ENCODE measurements around the gene MYLK4.

The MYLK4 gene

DNA sequence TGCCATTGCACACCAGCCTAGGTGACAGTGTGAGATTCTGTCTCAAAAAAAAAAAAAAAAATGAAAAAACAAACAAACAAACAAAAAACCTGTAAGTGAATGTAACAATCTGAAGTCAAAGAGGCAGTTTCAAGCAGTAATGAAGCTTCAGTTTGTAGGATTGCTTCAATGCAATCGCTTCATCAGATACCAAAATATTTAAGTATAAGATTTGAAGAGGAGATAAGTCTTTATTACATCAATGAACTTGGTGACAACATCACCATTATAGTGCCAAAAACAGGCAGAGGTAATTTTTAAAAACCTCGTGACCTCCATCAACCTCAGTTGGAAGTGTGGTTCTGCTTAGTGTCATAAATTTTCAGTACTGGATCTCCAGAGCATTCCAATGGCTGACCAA is 74.7 kb downstream of the MYLK4 start:
- TF ChIP-seq, protein P1, sequence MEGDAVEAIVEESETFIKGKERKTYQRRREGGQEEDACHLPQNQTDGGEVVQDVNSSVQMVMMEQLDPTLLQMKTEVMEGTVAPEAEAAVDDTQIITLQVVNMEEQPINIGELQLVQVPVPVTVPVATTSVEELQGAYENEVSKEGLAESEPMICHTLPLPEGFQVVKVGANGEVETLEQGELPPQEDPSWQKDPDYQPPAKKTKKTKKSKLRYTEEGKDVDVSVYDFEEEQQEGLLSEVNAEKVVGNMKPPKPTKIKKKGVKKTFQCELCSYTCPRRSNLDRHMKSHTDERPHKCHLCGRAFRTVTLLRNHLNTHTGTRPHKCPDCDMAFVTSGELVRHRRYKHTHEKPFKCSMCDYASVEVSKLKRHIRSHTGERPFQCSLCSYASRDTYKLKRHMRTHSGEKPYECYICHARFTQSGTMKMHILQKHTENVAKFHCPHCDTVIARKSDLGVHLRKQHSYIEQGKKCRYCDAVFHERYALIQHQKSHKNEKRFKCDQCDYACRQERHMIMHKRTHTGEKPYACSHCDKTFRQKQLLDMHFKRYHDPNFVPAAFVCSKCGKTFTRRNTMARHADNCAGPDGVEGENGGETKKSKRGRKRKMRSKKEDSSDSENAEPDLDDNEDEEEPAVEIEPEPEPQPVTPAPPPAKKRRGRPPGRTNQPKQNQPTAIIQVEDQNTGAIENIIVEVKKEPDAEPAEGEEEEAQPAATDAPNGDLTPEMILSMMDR (IDR thresholded peaks at IDR 0.05), result no peak
- TF ChIP-seq ZFX (IDR thresholded peaks at IDR 0.05; ENCODE audit: borderline replicate concordance), result no peak
- no peak overlapping the region for H3K27ac ChIP-seq

DNA sequence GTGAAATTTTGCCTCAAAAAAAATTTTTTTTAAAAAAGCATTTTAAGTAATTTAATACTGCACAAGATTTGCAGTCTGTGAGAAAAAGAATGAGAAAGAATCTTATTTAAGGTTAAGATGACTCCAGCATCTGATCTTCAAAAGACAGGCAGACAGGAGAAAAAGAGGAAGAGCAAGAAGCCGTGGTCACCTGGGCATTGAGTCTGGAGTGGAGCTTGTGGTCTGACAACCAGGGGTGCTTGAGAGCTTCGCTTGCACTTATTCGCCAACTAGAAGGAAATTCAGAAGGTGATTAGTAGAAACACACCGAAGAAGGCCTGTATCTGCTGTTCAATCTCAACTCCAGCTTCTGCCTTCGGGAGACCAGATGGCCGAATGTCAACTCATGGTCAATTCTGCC is 75.9 kb downstream of the MYLK4 start:
- H3K27ac ChIP-seq, result no peak overlapping the region
- TF ChIP-seq ZFX (IDR thresholded peaks at IDR 0.05; ENCODE audit: borderline replicate concordance), result no peak
- TF ChIP-seq, protein P1 (IDR thresholded peaks at IDR 0.05), result no peak

DNA sequence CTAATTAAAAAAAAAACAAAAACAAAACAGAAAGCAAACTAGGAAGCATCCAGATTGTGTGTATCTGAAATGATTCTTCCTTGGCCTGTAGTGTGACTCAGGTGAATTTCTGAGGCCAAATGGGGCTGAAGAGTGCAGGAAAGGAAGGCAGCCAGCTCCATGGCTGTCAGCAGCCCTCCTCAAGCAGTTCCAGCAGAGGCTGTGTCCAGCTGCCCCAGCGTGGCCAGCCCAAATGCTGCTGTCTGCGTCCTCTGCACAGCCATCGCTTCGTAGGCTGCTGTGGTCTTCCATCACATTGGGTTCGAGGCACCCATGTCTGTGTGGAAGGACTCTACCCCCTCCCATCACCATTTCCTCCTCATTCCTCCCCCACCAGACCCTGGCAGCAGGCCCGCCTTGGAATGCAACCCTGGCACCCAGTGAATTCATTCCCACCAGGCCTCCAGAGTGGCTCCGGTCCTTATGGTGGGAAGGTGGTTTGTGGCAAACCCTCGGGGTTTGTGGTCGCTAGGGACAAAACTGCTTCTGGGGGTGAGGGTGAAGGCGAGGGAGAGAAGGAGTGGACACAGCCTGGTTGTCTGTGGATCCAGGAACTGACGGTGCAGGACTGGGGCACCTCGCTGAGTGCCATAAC is 81.5 kb downstream of the MYLK4 start:
- no peak for TF ChIP-seq ZFX (IDR thresholded peaks at IDR 0.05; ENCODE audit: borderline replicate concordance)
- TF ChIP-seq, protein P1 (IDR thresholded peaks at IDR 0.05), result no peak
- H3K27ac ChIP-seq, result no peak overlapping the region

DNA sequence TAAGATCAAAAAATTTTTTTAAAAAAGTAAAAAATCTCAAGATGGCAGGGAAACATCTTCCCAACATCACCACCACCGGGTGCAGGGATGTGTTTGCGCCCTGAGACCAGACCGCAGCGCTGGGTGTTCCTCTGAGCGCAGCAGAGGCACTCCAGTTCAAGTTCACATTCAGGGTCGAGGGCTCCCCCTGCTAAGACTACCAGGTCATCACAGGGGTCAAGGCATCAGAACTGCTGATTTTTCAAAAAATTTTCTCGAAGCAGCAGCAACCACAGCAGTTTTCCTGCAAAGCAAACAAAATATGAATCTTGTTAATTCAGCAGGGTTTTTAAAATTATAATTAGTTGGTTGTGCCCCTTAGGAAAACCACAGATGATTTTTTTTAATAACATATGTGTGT is 83.1 kb downstream of the MYLK4 start:
- no peak for TF ChIP-seq ZFX (IDR thresholded peaks at IDR 0.05; ENCODE audit: borderline replicate concordance)
- H3K27ac ChIP-seq, result no peak overlapping the region

DNA sequence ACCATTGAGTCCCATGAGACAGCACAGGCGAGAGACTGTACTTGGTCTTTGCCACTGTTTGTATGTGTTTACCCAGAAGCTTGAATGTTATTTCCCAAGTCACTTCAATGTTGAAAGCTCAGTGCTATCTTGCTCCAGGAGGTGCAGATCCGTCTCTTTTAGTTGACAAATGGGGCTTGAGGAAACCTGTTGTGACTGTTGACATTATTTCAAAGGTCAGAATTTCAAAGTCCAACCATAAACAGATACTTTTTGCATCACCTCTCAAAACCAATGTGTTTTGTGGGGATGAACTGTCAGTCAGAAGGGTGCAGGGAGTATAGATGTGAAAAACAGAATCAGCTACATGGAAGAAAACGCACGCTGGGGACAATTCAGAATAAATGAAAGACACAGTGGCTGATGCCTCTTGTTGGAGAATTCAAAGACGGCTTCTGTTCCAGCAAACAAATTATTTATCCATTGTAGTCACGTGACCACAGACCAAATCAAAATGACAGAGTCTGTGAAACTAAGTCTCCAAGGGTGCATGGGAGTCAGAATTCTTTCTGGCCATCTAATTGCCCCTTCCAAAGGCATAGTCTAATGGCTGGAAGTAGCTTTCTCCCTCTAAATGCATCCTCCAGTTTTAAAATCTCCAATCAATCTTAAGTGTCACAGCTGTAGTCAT is 83.7 kb downstream of the MYLK4 start:
- H3K27ac ChIP-seq, result no peak overlapping the region
- TF ChIP-seq, protein P1 (IDR thresholded peaks at IDR 0.05), result no peak
- no peak for TF ChIP-seq ZFX (IDR thresholded peaks at IDR 0.05; ENCODE audit: borderline replicate concordance)

DNA sequence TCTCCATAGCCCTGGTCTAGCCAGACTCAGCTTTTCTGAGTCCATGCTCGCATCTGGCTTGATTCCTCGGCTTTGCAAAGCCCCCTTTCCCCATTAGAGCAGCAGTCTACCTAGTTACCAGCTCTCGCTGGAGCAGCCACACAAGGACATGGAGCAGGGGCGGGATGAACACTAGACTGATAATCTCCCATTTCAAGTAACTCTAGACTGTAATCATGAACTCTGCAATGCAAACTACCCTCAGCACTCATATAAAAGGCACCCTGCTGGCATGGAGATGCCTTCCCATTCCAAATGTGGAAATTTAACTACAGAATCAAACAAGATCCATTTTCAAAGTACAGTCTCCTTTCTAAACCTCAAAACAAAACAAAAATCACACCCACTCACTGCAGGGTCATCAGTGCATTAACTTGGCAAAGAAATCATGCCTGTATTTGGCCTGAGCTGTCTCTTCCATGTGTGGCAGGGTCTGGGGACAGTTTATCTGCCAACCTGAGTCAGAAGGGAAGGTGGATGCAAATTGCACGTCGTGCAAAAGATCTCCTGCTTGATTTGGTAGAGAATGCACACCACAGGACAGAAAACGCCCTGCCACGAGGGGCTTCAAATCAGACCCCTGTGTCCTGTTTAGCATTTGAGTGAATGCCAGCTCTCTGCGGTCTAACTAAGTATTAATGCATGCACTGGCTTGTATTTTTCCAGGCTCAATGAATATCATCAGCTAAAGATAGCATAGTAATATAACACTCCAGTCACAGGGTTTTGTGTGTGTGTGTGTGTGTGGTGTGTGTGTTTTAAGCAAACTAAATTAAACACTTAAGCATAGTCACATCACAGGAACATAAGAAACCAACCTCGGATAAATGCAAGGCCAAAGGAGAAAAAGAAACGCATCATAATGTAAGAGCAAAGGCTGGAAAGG is 85.3 kb downstream of the MYLK4 start:
- no peak overlapping the region for H3K27ac ChIP-seq
- TF ChIP-seq, protein P1 (IDR thresholded peaks at IDR 0.05), result no peak
- TF ChIP-seq ZFX (IDR thresholded peaks at IDR 0.05; ENCODE audit: borderline replicate concordance), result no peak

DNA sequence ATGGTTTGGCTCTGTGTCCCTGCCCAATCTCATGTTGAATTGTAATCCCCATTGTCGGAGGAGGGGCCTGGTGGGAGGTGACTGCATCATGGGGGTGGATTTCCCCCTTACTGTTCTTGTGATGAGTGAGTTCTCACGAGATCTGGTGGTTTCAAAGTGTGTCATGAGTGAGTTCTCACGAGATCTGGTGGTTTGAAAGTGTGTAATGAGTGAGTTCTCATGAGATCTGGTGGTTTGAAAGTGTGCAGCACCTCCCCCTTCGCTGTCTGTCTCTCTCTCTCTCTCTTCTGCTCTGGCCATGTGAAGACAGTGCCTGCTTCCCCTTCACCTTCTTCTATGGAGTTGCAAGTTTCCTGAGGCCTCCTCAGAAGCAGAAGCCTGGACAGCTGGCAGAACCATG is 87.6 kb downstream of the MYLK4 start:
- TF ChIP-seq, protein P1 (IDR thresholded peaks at IDR 0.05), result no peak
- TF ChIP-seq ZFX (IDR thresholded peaks at IDR 0.05; ENCODE audit: borderline replicate concordance), result no peak

More for the DNA sequence above, 87.6 kb downstream of the MYLK4 start:
- H3K27ac ChIP-seq, result no peak overlapping the region
